Fibroblast of pulmonary artery (primary cell): ENCODE measurements around the gene RAB26.
"Not testable (repeated sequence)": the region's sequence is repeated elsewhere in the genome, so short reads cannot be mapped to it uniquely, and the experiment has no call there.

ENCODE experiments used
- DNase-seq: peaks from one replicate; pipeline ENCODE4 v3.0.0-alpha.2; 2010; ENCODE audit warnings: low read depth
- H3K4me3 ChIP-seq: replicated peaks from 2 replicates; pipeline ENCODE4 v1.5.1; 2011; ENCODE audit warnings: low read depth, mild to moderate bottlenecking, control low read depth, low read length, moderate library complexity
- CTCF ChIP-seq: IDR thresholded peaks from 2 replicates; pipeline ENCODE4 v1.5.1; 2011; ENCODE audit warnings: mild to moderate bottlenecking, control low read depth, low read length, inconsistent platforms; ENCODE audit errors: missing control alignments

Gene RAB26, protein sequence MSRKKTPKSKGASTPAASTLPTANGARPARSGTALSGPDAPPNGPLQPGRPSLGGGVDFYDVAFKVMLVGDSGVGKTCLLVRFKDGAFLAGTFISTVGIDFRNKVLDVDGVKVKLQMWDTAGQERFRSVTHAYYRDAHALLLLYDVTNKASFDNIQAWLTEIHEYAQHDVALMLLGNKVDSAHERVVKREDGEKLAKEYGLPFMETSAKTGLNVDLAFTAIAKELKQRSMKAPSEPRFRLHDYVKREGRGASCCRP

GRCh38 chr16:2147981-2148671 is at the start of gene RAB26:
Gene RAB26, plus strand, starts transcription at chr16:2148625. Its CDS starts 159 bp downstream, at chr16:2148784.
- DNase-seq = peak; percentile 48
- no peak for TF ChIP-seq CTCF
- peak within 1 kb of the TSS; percentile 41 for H3K4me3 ChIP-seq

DNA sequence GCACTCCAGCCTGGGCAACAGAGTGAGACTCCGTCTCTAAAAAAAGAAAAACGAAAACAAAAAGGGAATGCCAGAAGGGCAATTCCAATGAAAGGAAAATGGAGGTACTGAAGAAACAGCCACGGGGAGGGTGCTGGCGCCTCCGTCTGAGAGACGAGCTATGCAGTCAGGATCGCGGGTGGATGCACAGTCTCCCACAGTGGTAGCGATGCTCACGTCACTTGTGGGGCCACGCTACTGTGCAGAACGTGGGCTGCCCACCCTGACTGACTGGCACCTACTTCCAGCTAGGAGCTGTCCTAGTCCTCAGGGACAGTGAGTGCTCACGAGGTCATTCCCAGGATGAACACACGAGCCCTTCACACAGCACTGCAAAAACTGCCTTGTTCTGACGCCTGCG is 46.8 kb upstream of the RAB26 start:
- DNase-seq = not testable (repeated sequence)

GRCh38 chr16:2102471-2102870 is 46.0 kb upstream of the RAB26 start:
- no peak for TF ChIP-seq CTCF
- H3K4me3 ChIP-seq = no peak overlapping the region
- no peak for DNase-seq

More for the DNA sequence above, 46.8 kb upstream of the RAB26 start:
- not testable (repeated sequence) for H3K4me3 ChIP-seq

GRCh38 chr16:2104464-2104863 is 44.0 kb upstream of the RAB26 start:
- H3K4me3 ChIP-seq, DNase-seq: not testable (repeated sequence)

DNA sequence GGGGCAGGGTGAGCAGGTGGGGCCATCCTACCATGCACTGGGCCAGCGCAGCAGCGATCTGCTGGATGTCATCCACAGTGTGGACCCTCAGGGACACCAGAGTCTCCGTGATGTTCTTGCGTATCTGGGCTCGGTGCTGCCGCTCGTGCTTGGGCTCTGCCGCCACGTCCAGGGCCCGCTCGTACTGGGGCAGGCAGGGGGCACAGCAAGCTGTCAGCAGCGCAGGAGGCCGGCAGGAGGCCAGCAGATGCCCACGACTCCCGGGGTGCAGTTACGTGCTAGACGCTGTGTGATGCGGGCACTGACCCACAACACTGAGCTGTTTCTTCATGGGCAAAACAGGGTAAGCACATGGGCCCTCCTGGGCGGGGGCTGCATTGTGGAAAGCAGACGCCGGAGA is 43.1 kb upstream of the RAB26 start:
- not testable (repeated sequence) for DNase-seq, H3K4me3 ChIP-seq

- H3K4me3 ChIP-seq = not testable (repeated sequence)
Measured at GRCh38 chr16:2105769-2106168, 42.7 kb upstream of the RAB26 start.

GRCh38 chr16:2106211-2106610 is 42.2 kb upstream of the RAB26 start:
- DNase-seq, H3K4me3 ChIP-seq: not testable (repeated sequence)

More at GRCh38 chr16:2105769-2106168, 42.7 kb upstream of the RAB26 start:
- not testable (repeated sequence) for DNase-seq

GRCh38 chr16:2107121-2107790 is 41.2 kb upstream of the RAB26 start:
- DNase-seq = peak; percentile 73
- not testable (repeated sequence) for H3K4me3 ChIP-seq

DNA sequence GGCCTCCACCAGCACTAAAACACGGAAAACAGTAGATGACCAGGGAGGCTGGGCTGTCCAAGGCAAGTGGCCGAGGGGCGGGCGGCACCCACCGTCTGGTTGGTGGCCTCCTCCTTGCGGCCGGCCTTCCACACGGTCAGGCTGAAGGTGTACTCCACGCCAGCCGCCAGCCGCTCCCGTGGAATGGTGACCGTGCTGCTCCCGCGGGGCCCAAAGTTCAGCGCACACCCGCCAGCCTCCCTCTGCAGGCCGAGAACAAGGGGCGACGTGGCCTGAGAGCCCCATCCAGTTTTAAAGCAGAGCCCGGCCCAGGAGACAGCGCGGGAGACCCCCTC is 40.7 kb upstream of the RAB26 start:
- not testable (repeated sequence) for H3K4me3 ChIP-seq, DNase-seq

GRCh38 chr16:2108446-2109270 is 39.8 kb upstream of the RAB26 start:
- not testable (repeated sequence) for DNase-seq, H3K4me3 ChIP-seq

- H3K4me3 ChIP-seq, DNase-seq: not testable (repeated sequence)
Measured at GRCh38 chr16:2109271-2109580, 39.2 kb upstream of the RAB26 start.

DNA sequence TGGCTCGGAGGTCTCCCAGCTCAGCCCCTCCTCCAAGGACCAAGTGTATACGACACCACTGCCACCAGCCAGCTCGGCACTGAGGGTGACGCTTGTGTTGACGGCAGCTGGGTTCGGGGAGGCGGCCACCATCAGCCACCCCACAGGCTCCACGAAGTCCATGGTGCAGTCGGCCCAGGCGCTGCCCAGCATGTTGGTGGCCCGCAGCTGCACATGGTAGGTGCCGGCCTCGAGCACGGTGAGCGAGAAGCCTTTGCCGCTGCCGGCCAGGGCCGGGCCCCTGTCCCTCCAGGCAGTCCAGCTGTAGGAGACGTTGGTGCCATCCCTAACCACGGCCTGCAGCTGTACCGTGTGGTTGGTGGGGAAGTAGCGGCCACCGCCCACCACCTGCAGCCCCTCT is 38.6 kb upstream of the RAB26 start:
- not testable (repeated sequence) for H3K4me3 ChIP-seq, DNase-seq

- H3K4me3 ChIP-seq = not testable (repeated sequence)
Measured at GRCh38 chr16:2110332-2111008, 38.0 kb upstream of the RAB26 start.

GRCh38 chr16:2111009-2111353 is 37.4 kb upstream of the RAB26 start:
- H3K4me3 ChIP-seq, DNase-seq: not testable (repeated sequence)

More at GRCh38 chr16:2110332-2111008, 38.0 kb upstream of the RAB26 start:
- DNase-seq = not testable (repeated sequence)

- DNase-seq, H3K4me3 ChIP-seq: not testable (repeated sequence)
Measured at GRCh38 chr16:2111412-2112335, 36.8 kb upstream of the RAB26 start.
